H1 (cell line): ENCODE data around the gene CGGBP1. TPM values are rescaled to one million over a fixed set of nuclear protein-coding genes. Genes with fewer than 3 reads are reported as not detected.

Experiments used
- CTCF ChIA-PET: fragments of 300-600 bp; sonication (Branson Sonifier 250); formaldehyde crosslinking; loops from one replicate; lab custom pipeline; 2021; ENCODE audit not compliant: partially characterized antibody; lab: Charles Lee
- POLR2A ChIA-PET: fragments of 300-600 bp; sonication (Branson Sonifier 250); formaldehyde crosslinking; loops from one replicate; lab custom pipeline; 2021; ENCODE audit warnings: inconsistent platforms; ENCODE audit not compliant: partially characterized antibody; lab: Charles Lee
- DNase-seq, 2 experiments: peaks; one replicate each; pipeline versions ENCODE4 v3.0.0 to v3.0.0-alpha.2; 2010 to 2022; ENCODE audit warnings: low spot score in 2 of 2, low read depth in 1 of 2, mixed read lengths in 1 of 2
- FAIRE-seq: peaks from 2 replicates; lab custom pipeline; 2011; peaks lifted over from hg19 to GRCh38; lab: Jason Lieb, UNC
- H2AFZ ChIP-seq: 2 replicates; pipeline ENCODE4 v1.8.1; 2012; ENCODE audit warnings: low read length, inconsistent platforms
- H2AK5ac ChIP-seq: 2 replicates; pipeline ENCODE4 v1.6.1; 2013; ENCODE audit warnings: low read depth, low read length
- H2BK120ac ChIP-seq: replicated peaks from 2 replicates; pipeline ENCODE3; 2013; ENCODE audit warnings: low read depth, low read length, inconsistent platforms
- H2BK12ac ChIP-seq: 2 replicates; pipeline ENCODE4 v1.6.1; 2013; ENCODE audit warnings: low read depth, low read length
- H2BK15ac ChIP-seq: 2 replicates; pipeline ENCODE4 v1.6.1; 2013; ENCODE audit warnings: low read length
- H2BK20ac ChIP-seq: 2 replicates; pipeline ENCODE4 v1.6.1; 2013; ENCODE audit warnings: low read length
- H2BK5ac ChIP-seq: 2 replicates; pipeline ENCODE4 v1.6.1; 2013; ENCODE audit warnings: low read depth, low read length
- H3K14ac ChIP-seq: 2 replicates; pipeline ENCODE4 v1.6.1; 2013; ENCODE audit warnings: inconsistent platforms; ENCODE audit not compliant: insufficient read length
- H3K18ac ChIP-seq: 2 replicates; pipeline ENCODE4 v1.6.1; 2013; ENCODE audit warnings: low read length; ENCODE audit errors: extremely low read depth
- H3K23ac ChIP-seq: 2 replicates; pipeline ENCODE4 v1.6.1; 2013; ENCODE audit warnings: inconsistent platforms; ENCODE audit not compliant: insufficient read length
- H3K23me2 ChIP-seq: 2 replicates; pipeline ENCODE4 v1.6.1; 2013; ENCODE audit warnings: low read depth, low read length
- H3K27ac ChIP-seq: 2 replicates; pipeline ENCODE4 v1.6.1; 2011; ENCODE audit warnings: low read depth, low read length, inconsistent platforms
- H3K27me3 ChIP-seq, 4 experiments: replicated peaks in 1 of 4; 1 replicate in 1 of 4; 2 replicates in 3 of 4; pipeline versions ENCODE4 v1.6.1 to v1.8.1; 2011 to 2013; ENCODE audit warnings: low read length in 3 of 4, mild to moderate bottlenecking in 3 of 4, inconsistent platforms in 2 of 4, mixed read lengths in 2 of 4, moderate library complexity in 1 of 4; ENCODE audit not compliant: control insufficient read depth in 3 of 4, insufficient read depth in 3 of 4; ENCODE audit errors: extremely low read depth in 1 of 4
- H3K36me3 ChIP-seq, 4 experiments: 2 replicates each; pipeline versions ENCODE4 v1.6.1 to v1.8.1; 2011 to 2013; ENCODE audit warnings: mild to moderate bottlenecking in 4 of 4, low read length in 3 of 4, moderate library complexity in 2 of 4, control low read depth in 1 of 4, inconsistent platforms in 1 of 4; ENCODE audit not compliant: insufficient read depth in 4 of 4, control insufficient read depth in 2 of 4
- H3K4ac ChIP-seq: replicated peaks from 2 replicates; pipeline ENCODE3; 2013; ENCODE audit warnings: low read length, low read depth, mixed read lengths, inconsistent platforms; ENCODE audit not compliant: insufficient read length
- H3K4me1 ChIP-seq, 4 experiments: replicated peaks in 1 of 4; 1 replicate in 1 of 4; 2 replicates in 3 of 4; pipeline versions ENCODE4 v1.6.1 to v1.8.1; 2011 to 2013; ENCODE audit warnings: low read length in 3 of 4, inconsistent platforms in 2 of 4, mixed read lengths in 1 of 4; ENCODE audit not compliant: insufficient read depth in 4 of 4, control insufficient read depth in 3 of 4
- H3K4me2 ChIP-seq, 2 experiments: 2 replicates each; pipeline versions ENCODE4 v1.6.1 to v1.8.1; 2011 to 2013; ENCODE audit warnings: low read depth in 2 of 2, low read length in 2 of 2, control low read depth in 1 of 2, inconsistent platforms in 1 of 2, mild to moderate bottlenecking in 1 of 2; ENCODE audit not compliant: insufficient read depth in 1 of 2
- H3K4me3 ChIP-seq, 4 experiments: fragments of 200-600, 300-600 bp in 1 of 4; sonication (generic), shearing (Covaris generic), sonication (Bioruptor Twin) in 1 of 4; 2 replicates each; pipeline versions ENCODE4 v1.5.1 to v1.8.1; 2011 to 2016; ENCODE audit warnings: low read length in 4 of 4, low read depth in 3 of 4, control low read depth in 2 of 4, inconsistent platforms in 2 of 4, mild to moderate bottlenecking in 2 of 4, mixed read lengths in 1 of 4, moderate library complexity in 1 of 4; ENCODE audit not compliant: insufficient read depth in 2 of 4; ENCODE audit errors: extremely low read depth in 1 of 4
- H3K56ac ChIP-seq: replicated peaks from 2 replicates; pipeline ENCODE3; 2013; ENCODE audit warnings: low read depth, mild to moderate bottlenecking, mixed read lengths, low read length, inconsistent platforms; ENCODE audit not compliant: insufficient read length
- H3K79me1 ChIP-seq: 2 replicates; pipeline ENCODE4 v1.6.1; 2013; ENCODE audit warnings: low read depth, low read length, control low read depth
- H3K79me2 ChIP-seq, 2 experiments: 2 replicates each; pipeline versions ENCODE4 v1.6.1 to v1.8.1; 2012 to 2013; ENCODE audit warnings: low read length in 2 of 2, mild to moderate bottlenecking in 2 of 2, inconsistent platforms in 1 of 2; ENCODE audit not compliant: insufficient read depth in 2 of 2, control insufficient read depth in 1 of 2
- H3K9ac ChIP-seq, 4 experiments: replicated peaks in 1 of 4; 1 replicate in 1 of 4; 2 replicates in 3 of 4; pipeline versions ENCODE4 v1.6.1 to v1.8.1; 2011 to 2013; ENCODE audit warnings: low read depth in 3 of 4, low read length in 3 of 4, control low read depth in 2 of 4, mild to moderate bottlenecking in 2 of 4, moderate library complexity in 2 of 4, inconsistent platforms in 1 of 4; ENCODE audit errors: extremely low read depth in 1 of 4
- H3K9me3 ChIP-seq, 2 experiments: 2 replicates each; pipeline versions ENCODE4 v1.6.1 to v1.8.1; 2012 to 2013; ENCODE audit warnings: mild to moderate bottlenecking in 2 of 2, moderate library complexity in 2 of 2, control low read depth in 1 of 2, inconsistent platforms in 1 of 2, low read depth in 1 of 2, low read length in 1 of 2, mixed read lengths in 1 of 2; ENCODE audit not compliant: insufficient read depth in 2 of 2
- H4K20me1 ChIP-seq, 2 experiments: replicated peaks in 1 of 2; 2 replicates each; pipeline versions ENCODE3 to v1.8.1; 2011 to 2013; ENCODE audit warnings: inconsistent platforms in 2 of 2, low read length in 2 of 2, mild to moderate bottlenecking in 1 of 2; ENCODE audit not compliant: insufficient read depth in 2 of 2, control insufficient read depth in 1 of 2
- H4K5ac ChIP-seq: 2 replicates; pipeline ENCODE4 v1.6.1; 2013; ENCODE audit warnings: low read length, low read depth, mixed read lengths, inconsistent platforms; ENCODE audit not compliant: insufficient read length
- H4K8ac ChIP-seq: 2 replicates; pipeline ENCODE4 v1.8.0; 2013; ENCODE audit warnings: mild to moderate bottlenecking, moderate library complexity, low read length, inconsistent platforms; ENCODE audit not compliant: insufficient read depth; ENCODE audit errors: extremely low read depth
- H4K91ac ChIP-seq: replicated peaks from 2 replicates; pipeline ENCODE3; 2013; ENCODE audit warnings: low read length, mixed read lengths, inconsistent platforms; ENCODE audit not compliant: insufficient read length
- BACH1 ChIP-seq: IDR thresholded peaks from 2 replicates; pipeline ENCODE4 v1.6.1; 2012; ENCODE audit warnings: low read length, improper control_type of control experiment
- CEBPB ChIP-seq: IDR thresholded peaks from 2 replicates; pipeline ENCODE4 v1.6.1; 2012; ENCODE audit warnings: low read depth, low read length
- CHD2 ChIP-seq: IDR thresholded peaks from 2 replicates; pipeline ENCODE4 v1.6.1; 2012; ENCODE audit warnings: low read length, improper control_type of control experiment
- FOSL1 ChIP-seq: IDR thresholded peaks from 2 replicates; pipeline ENCODE4 v1.6.1; 2011; ENCODE audit warnings: mild to moderate bottlenecking, low read depth, low read length, moderate library complexity; ENCODE audit not compliant: insufficient read depth
- GTF2F1 ChIP-seq: IDR thresholded peaks from 2 replicates; pipeline ENCODE4 v1.6.1; 2012; ENCODE audit warnings: low read depth, low read length, improper control_type of control experiment, borderline replicate concordance
- POU5F1 ChIP-seq: IDR thresholded peaks from 2 replicates; pipeline ENCODE4 v1.6.1; 2011; ENCODE audit warnings: low read depth, mild to moderate bottlenecking, low read length, moderate library complexity
- RBBP5 ChIP-seq: IDR thresholded peaks from 2 replicates; pipeline ENCODE4 v1.7.1; 2012; ENCODE audit warnings: low read depth, mild to moderate bottlenecking, inconsistent platforms, low read length, moderate library complexity, borderline replicate concordance
- SIX5 ChIP-seq: IDR thresholded peaks from 2 replicates; pipeline ENCODE4 v1.6.1; 2011; ENCODE audit warnings: mild to moderate bottlenecking, low read depth, low read length
- TAF1 ChIP-seq: IDR thresholded peaks from 2 replicates; pipeline ENCODE4 v1.6.1; 2011; ENCODE audit warnings: mild to moderate bottlenecking, low read depth, low read length
- TCF12 ChIP-seq: IDR thresholded peaks from 2 replicates; pipeline ENCODE4 v1.6.1; 2011; ENCODE audit warnings: low read depth, mild to moderate bottlenecking, low read length
- ZNF274 ChIP-seq: IDR thresholded peaks from 2 replicates; pipeline ENCODE4 v1.7.0; 2012; ENCODE audit warnings: low read length, borderline replicate concordance; ENCODE audit errors: extremely low read depth
- WGBS, 2 experiments: shearing (Covaris generic) in 1 of 2; methylation state at CpG; one replicate each; pipeline versions ENCODE4 v1.1.6 to v1.1.7; 2013 to 2015; ENCODE audit warnings: low lambda C conversion rate in 2 of 2, mixed read lengths in 2 of 2, inconsistent platforms in 1 of 2, low coverage in 1 of 2, missing lambda C conversion rate in 1 of 2; ENCODE audit not compliant: insufficient replicate concordance in 2 of 2, insufficient coverage in 1 of 2, insufficient read length in 1 of 2; ENCODE audit errors: extremely low coverage in 1 of 2, missing lambda C conversion rate in 1 of 2; 5-methylcytosine and 5-hydroxymethylcytosine counted together
- polyA plus RNA-seq, 7 experiments: library from polyadenylated mRNA; depleted of rRNA in 3 of 7; stranded (reverse) in 5 of 7; unstranded in 2 of 7; fragments of >200 nt in 5 of 7; fragments of 200-250 nt in 2 of 7; gene quantifications; 1 replicate in 5 of 7; 2 replicates in 1 of 7; 4 replicates in 1 of 7; pipeline versions ENCODE4 v1.2.1 to v1.2.3, GENCODE V29; 2011 to 2013; ENCODE audit warnings: missing spikeins in 2 of 7, mixed read lengths in 2 of 7
- total RNA-seq: library from RNA; stranded (reverse); fragmentation: NEBNext Ultra II Directional; extraction: Animal tissue kit (Norgen Biotek cat#: 25700); gene quantifications from 2 replicates; pipeline ENCODE4 v1.2.1, GENCODE V29; 2021
- TF ChIP-seq, protein P1 (sequence below): IDR thresholded peaks from 2 replicates; pipeline ENCODE4 v1.6.1; 2011; ENCODE audit warnings: low read length, improper control_type of control experiment
- TF ChIP-seq, protein P2 (sequence below): IDR thresholded peaks from 2 replicates; pipeline ENCODE4 v1.6.1; 2012; ENCODE audit warnings: low read length, inconsistent platforms

CGGBP1 gene
- total and polyA plus RNA-seq, 2 of the 8 experiments (the other 6 are each of a cell fraction or from before 2014, with no cell fraction given) = 22.9 to 61.4 TPM

DNA sequence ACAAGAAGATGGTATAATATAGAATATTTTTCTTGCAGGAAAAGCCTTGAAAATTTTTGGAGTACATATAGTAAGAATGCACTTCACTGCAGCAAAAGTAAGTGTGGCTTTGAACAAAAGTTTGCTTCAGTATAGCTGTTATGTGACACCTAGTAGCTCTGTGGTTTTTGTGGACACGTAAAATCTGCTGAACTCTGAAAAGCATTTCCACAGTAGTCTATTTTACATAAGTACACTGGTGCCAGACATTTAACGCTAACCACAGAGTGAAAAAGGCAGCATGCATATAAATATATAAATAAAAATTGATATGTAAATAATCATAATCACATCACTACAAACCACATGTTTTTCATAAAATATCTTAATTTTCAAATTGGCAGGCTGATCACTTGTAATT is 39.8 kb downstream of the CGGBP1 start:
- no peak overlapping the region for H2BK20ac ChIP-seq
- no peak overlapping the region for H2BK12ac ChIP-seq
- no peak overlapping the region for H4K91ac ChIP-seq
- no peaks in the 10 kb centered on the region for H3K27me3 ChIP-seq
- H4K8ac ChIP-seq = no peak overlapping the region
- 95% methylated on average over 2 of the region's 2 CpGs; no CpG with 5 or more reads in 1 of the 2 experiments for WGBS, 2 experiments
- H2AFZ ChIP-seq = no peak overlapping the region
- no peak overlapping the region for H3K4ac ChIP-seq
- H2AK5ac ChIP-seq = no peak overlapping the region
- no peak overlapping the region for H3K14ac ChIP-seq
- FAIRE-seq (no peak), DNase-seq (no peak)
- H4K20me1 ChIP-seq = no peaks in the 10 kb centered on the region
- POLR2A ChIA-PET = no interaction called here
- no peaks in the 10 kb centered on the region for H3K36me3 ChIP-seq
- no peak overlapping the region for H3K9ac ChIP-seq
- no peak overlapping the region for H3K18ac ChIP-seq
- H3K56ac ChIP-seq = no peak overlapping the region
- no peaks in the 10 kb centered on the region for H3K23me2 ChIP-seq
- no peaks in the 10 kb centered on the region for H3K79me1 ChIP-seq
- no peak overlapping the region for H3K27ac ChIP-seq
- no peak overlapping the region for H3K23ac ChIP-seq
- no peaks in the 10 kb centered on the region for H3K79me2 ChIP-seq
- no peaks in the 10 kb centered on the region for H3K4me1 ChIP-seq
- no peak overlapping the region for H3K4me3 ChIP-seq
- no peak overlapping the region for H2BK120ac ChIP-seq
- no peak overlapping the region for H3K4me2 ChIP-seq
- H4K5ac ChIP-seq = no peak overlapping the region
- no peak overlapping the region for H2BK5ac ChIP-seq
- H2BK15ac ChIP-seq = no peak overlapping the region
- CTCF ChIA-PET = interaction anchor here (1.1 to 1.2 kb wide), 2 partner anchors 16 to 248 kb away, joined by 3 to 5 read pairs; no protein-coding TSS in a partner anchor
- H3K9me3 ChIP-seq = peaks cover 0 to 6% of the 10 kb centered on the region in 2 experiments; a peak in 2 of 4 replicates
- no peak for TF ChIP-seq TAF1
- no peak for TF ChIP-seq POU5F1
- TF ChIP-seq FOSL1 = no peak
- no peak for TF ChIP-seq GTF2F1
- no peak for TF ChIP-seq RBBP5
- TF ChIP-seq, protein P1, sequence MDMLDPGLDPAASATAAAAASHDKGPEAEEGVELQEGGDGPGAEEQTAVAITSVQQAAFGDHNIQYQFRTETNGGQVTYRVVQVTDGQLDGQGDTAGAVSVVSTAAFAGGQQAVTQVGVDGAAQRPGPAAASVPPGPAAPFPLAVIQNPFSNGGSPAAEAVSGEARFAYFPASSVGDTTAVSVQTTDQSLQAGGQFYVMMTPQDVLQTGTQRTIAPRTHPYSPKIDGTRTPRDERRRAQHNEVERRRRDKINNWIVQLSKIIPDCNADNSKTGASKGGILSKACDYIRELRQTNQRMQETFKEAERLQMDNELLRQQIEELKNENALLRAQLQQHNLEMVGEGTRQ = no peak
- TF ChIP-seq ZNF274 = no peak
- no peak for TF ChIP-seq SIX5
- TF ChIP-seq CEBPB = no peak
- TF ChIP-seq, protein P2, sequence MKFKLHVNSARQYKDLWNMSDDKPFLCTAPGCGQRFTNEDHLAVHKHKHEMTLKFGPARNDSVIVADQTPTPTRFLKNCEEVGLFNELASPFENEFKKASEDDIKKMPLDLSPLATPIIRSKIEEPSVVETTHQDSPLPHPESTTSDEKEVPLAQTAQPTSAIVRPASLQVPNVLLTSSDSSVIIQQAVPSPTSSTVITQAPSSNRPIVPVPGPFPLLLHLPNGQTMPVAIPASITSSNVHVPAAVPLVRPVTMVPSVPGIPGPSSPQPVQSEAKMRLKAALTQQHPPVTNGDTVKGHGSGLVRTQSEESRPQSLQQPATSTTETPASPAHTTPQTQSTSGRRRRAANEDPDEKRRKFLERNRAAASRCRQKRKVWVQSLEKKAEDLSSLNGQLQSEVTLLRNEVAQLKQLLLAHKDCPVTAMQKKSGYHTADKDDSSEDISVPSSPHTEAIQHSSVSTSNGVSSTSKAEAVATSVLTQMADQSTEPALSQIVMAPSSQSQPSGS = no peak
- no peak for TF ChIP-seq CHD2
- TF ChIP-seq BACH1 = no peak
- no peak for TF ChIP-seq TCF12
